DND-41 (cell line): ENCODE measurements around the gene EFHD1.

Experiments used
- EZH2 ChIP-seq: IDR thresholded peaks from 3 replicates; pipeline ENCODE4 v1.6.1; 2012; ENCODE audit warnings: borderline replicate concordance, low read depth, mild to moderate bottlenecking, moderate library complexity, low read length, inconsistent platforms; ENCODE audit not compliant: severe bottlenecking
- TF ChIP-seq, protein P1 (sequence below): IDR thresholded peaks from 2 replicates; pipeline ENCODE4 v1.5.1; 2012; ENCODE audit warnings: borderline replicate concordance, low read length, moderate library complexity, mild to moderate bottlenecking; ENCODE audit not compliant: poor library complexity, severe bottlenecking; ENCODE audit errors: extremely low read depth

DNA sequence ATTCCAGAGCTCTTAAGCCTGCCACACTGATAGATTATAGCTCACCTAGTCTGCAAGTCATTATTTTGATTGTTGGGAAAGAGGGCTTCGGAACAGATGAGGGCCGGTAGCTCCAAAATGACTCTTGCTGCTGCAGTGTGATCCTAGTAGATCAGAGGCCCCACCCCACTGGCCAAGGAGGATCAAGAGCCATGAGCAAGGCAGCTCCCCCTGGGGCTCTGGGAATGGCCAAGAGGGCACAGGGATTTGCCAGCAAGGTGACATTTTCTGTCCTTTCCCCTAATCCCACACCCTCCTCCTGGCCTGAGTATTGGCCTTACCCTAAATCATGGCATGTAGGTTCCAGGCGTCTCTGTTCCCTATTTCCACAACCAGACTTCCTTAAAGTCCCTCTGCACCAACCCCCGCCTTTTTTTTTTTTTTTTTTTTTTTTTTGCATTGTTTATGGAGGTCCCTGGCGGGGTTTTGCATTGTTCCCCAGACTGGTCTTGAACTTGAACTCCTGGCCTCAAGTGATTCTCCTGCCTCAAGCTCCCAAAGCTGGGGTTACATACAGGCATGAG lies 46.4 kb upstream of the EFHD1 start:
- TF ChIP-seq EZH2 = no peak
- TF ChIP-seq, protein P1, sequence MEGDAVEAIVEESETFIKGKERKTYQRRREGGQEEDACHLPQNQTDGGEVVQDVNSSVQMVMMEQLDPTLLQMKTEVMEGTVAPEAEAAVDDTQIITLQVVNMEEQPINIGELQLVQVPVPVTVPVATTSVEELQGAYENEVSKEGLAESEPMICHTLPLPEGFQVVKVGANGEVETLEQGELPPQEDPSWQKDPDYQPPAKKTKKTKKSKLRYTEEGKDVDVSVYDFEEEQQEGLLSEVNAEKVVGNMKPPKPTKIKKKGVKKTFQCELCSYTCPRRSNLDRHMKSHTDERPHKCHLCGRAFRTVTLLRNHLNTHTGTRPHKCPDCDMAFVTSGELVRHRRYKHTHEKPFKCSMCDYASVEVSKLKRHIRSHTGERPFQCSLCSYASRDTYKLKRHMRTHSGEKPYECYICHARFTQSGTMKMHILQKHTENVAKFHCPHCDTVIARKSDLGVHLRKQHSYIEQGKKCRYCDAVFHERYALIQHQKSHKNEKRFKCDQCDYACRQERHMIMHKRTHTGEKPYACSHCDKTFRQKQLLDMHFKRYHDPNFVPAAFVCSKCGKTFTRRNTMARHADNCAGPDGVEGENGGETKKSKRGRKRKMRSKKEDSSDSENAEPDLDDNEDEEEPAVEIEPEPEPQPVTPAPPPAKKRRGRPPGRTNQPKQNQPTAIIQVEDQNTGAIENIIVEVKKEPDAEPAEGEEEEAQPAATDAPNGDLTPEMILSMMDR = no peak
